Stomach (tissue), 9 donors: ENCODE measurements around the gene ARHGEF39. TPM values are rescaled to one million over a fixed set of nuclear protein-coding genes. Genes with fewer than 3 reads are reported as not detected.
A peak's percentile ranks its signal among the peaks of the same experiment; 100 is the strongest.

ENCODE experiments used
- DNase-seq, 2 donors: peaks; one replicate each; pipeline versions ENCODE4 v3.0.0 to v3.0.0-alpha.2; 2013 to 2019
- H3K27ac ChIP-seq, 5 donors: fragments of 200-600 bp in 4 of 5; sonication (generic) in 4 of 5; one replicate each; pipeline ENCODE4 v1.5.1; 2013 to 2019; ENCODE audit warnings: mild to moderate bottlenecking in 1 of 5, moderate library complexity in 1 of 5
- H3K27me3 ChIP-seq, 3 donors: fragments of 200-600 bp; sonication (generic); one replicate each; pipeline ENCODE4 v1.5.1; 2017 to 2019; ENCODE audit warnings: mixed run types in 1 of 3
- H3K36me3 ChIP-seq, 4 donors: fragments of 200-600 bp; sonication (generic); 1 replicate in 3 of 4; 2 replicates in 1 of 4; pipeline ENCODE4 v1.5.1; 2016 to 2019
- H3K4me1 ChIP-seq, 4 donors: fragments of 200-600 bp; sonication (generic); one replicate each; pipeline ENCODE4 v1.5.1; 2016 to 2019
- H3K4me3 ChIP-seq, 4 donors: fragments of 200-600 bp; sonication (generic) in 3 of 4; one replicate each; pipeline ENCODE4 v1.5.1; 2016 to 2019; ENCODE audit warnings: mild to moderate bottlenecking in 1 of 4
- H3K9me3 ChIP-seq, 4 donors: fragments of 200-600 bp; sonication (generic); one replicate each; pipeline ENCODE4 v1.5.1; 2016 to 2019
- EP300 ChIP-seq: sonication (generic); formaldehyde crosslinking; IDR thresholded peaks from one replicate; pipeline ENCODE4 v1.6.1; 2017; ENCODE audit warnings: antibody characterized with exemption
- POLR2A ChIP-seq, 4 donors: fragments of 450-650 bp; IDR thresholded peaks; one replicate each; pipeline ENCODE4 v1.6.1; 2016; ENCODE audit warnings: antibody characterized with exemption in 4 of 4, control low read depth in 2 of 4, mild to moderate bottlenecking in 1 of 4, moderate library complexity in 1 of 4
- POLR2AphosphoS5 ChIP-seq, 3 donors: sonication (generic); formaldehyde crosslinking; IDR thresholded peaks; one replicate each; pipeline ENCODE4 v1.6.1; 2016; ENCODE audit warnings: antibody characterized with exemption in 3 of 3
- WGBS, 5 donors: extraction: QIAGEN DNeasy Blood & Tissue Kit in 3 of 5; methylation state at CpG; one replicate each; pipeline versions ENCODE4 v1.1.5 to v1.1.7; 2013 to 2018; 5-methylcytosine and 5-hydroxymethylcytosine counted together
- intact Hi-C: fragments of 100-400 bp; cut with DNase I; formaldehyde crosslinking; loops from one replicate; pipeline ENCODE4 v1.15.1; 2023; ENCODE audit warnings: low total_unique reads
- polyA plus RNA-seq, 3 donors: library from polyadenylated mRNA; stranded (reverse); fragments of 200-250 nt; gene quantifications; one replicate each; pipeline ENCODE4 v1.2.3, GENCODE V29; 2013
- total RNA-seq, 5 donors: library from RNA; depleted of rRNA; stranded (reverse); fragments of >200 nt; gene quantifications; one replicate each; pipeline versions ENCODE4 v1.1.0 to v1.2.3, GENCODE V29; 2014 to 2016
- TF ChIP-seq, protein P1 (sequence below), 7 experiments: fragments of 450-650 bp in 4 of 7; fragments of 200-600 bp in 3 of 7; sonication (generic) in 3 of 7; IDR thresholded peaks; one replicate each; pipeline ENCODE4 v1.5.1; 2016 to 2019; ENCODE audit warnings: antibody characterized with exemption in 7 of 7, control low read depth in 2 of 7, mild to moderate bottlenecking in 1 of 7
- donor health status: healthy with polysubstance abuse.
- donor health status: Bipolar disorder and iron deficiency.
- donor health status: healthy.

The ARHGEF39 gene
- total and polyA plus RNA-seq, 8 donors: 1.8 to 58.3 (median 3.8) TPM

DNA sequence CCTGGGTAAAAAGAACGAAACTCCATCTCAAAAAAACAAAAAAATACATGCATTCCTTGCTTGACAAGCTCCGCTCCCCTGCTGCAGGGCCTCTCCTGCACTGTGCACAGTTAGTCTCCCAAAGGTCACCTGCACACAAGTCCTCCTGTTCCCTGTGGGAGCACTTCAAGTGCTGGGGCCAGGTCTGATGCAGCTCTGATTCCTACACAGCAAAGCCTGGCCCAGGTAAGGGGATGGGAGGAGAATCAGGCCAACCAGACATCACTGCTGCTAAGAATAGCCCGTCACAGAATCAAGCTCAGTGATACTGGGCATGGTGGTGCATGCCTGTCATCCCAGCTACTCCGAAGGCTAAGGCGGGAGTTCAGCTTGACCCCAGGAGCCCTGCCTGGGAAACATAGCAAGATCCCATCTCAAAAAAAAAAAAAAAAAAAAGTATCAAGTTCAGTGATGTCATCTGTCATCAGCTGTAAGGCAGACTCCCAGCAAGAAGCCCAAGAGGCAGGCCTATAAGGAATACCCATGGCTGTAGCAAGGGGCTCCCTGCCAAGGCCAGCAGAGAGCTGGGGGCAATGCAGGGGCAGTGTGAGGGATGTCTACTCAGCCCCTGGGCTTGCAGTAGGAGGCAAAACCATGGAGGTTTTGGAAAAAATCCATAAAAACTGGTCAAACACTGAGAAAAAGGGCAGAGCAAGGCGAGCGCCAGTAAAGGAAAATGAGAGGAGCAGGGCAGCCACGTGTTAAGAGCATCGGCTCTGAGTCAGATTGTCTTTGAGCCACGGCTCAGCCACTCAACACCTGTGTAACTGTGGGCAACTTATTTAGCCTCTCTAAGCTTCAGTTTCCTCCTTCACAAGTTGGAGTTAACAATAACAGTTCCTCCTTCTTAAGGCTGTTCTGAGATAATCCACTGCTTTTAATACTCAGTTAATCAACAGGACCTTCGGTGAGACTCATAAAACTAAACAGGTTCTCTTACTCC lies 21.5 kb upstream of the ARHGEF39 start:
- Histone ChIP-seq H3K4me1 (peaks cover 6 to 90% (median 72%) of the 10 kb centered on the region in 4 donors), H3K9me3 (no peaks in the 10 kb centered on the region), H3K4me3 (peak overlapping the region; percentile 65 to 75 (median 70)), H3K36me3 (peaks cover 36 to 65% (median 48%) of the 10 kb centered on the region in 4 donors), H3K27me3 (no peaks in the 10 kb centered on the region), H3K27ac (peak overlapping the region in 4 of 5 donors; percentile 92 to 97 (median 96))
- peak in 1 of 2 donors; percentile 44 for DNase-seq
- intact Hi-C loops: no loop called here
- TF ChIP-seq POLR2A (IDR thresholded peaks at IDR 0.05) (no peak), POLR2AphosphoS5 (IDR thresholded peaks at IDR 0.05) (peak in 2 of 3 donors; percentile 2 to 28), EP300 (no peak)
- WGBS, 5 donors: 56 to 75% (median 66%) methylated on average over 11 of the region's 11 CpGs

DNA sequence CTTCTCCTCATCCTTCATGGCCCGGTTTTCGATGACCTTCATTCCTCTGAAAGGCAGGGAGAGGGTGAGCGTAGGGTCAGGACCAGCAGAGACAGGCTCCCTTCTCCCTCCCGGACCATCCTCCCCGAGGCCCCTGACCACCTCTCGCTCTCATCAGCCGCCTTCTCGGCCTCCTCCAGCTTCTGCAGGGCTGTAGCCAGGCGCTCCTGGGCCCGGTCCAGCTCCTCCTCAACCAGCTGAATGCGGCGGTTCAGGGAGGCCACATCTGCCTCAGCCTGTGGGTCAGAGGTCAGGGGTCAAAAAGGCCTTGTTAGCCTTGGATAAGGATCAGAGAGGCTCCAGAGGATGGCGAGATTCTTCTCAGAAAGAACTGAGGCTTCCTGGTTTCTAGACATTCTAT lies 20.5 kb upstream of the ARHGEF39 start:
- H3K4me1 ChIP-seq: peaks cover 8 to 96% (median 75%) of the 10 kb centered on the region in 4 donors
- no peaks in the 10 kb centered on the region for H3K9me3 ChIP-seq
- H3K4me3 ChIP-seq: peak overlapping the region; percentile 65 to 75 (median 70)
- intact Hi-C loops: no loop called here
- H3K27me3 ChIP-seq: no peaks in the 10 kb centered on the region
- WGBS, 5 donors: 73 to 79% (median 75%) methylated on average over 13 of the region's 13 CpGs
- no peak for TF ChIP-seq POLR2A (IDR thresholded peaks at IDR 0.05)
- TF ChIP-seq, protein P1, sequence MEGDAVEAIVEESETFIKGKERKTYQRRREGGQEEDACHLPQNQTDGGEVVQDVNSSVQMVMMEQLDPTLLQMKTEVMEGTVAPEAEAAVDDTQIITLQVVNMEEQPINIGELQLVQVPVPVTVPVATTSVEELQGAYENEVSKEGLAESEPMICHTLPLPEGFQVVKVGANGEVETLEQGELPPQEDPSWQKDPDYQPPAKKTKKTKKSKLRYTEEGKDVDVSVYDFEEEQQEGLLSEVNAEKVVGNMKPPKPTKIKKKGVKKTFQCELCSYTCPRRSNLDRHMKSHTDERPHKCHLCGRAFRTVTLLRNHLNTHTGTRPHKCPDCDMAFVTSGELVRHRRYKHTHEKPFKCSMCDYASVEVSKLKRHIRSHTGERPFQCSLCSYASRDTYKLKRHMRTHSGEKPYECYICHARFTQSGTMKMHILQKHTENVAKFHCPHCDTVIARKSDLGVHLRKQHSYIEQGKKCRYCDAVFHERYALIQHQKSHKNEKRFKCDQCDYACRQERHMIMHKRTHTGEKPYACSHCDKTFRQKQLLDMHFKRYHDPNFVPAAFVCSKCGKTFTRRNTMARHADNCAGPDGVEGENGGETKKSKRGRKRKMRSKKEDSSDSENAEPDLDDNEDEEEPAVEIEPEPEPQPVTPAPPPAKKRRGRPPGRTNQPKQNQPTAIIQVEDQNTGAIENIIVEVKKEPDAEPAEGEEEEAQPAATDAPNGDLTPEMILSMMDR (IDR thresholded peaks at IDR 0.05): no peak
- TF ChIP-seq POLR2AphosphoS5 (IDR thresholded peaks at IDR 0.05): peak in 1 of 3 donors; percentile 0
- TF ChIP-seq EP300: no peak
- peaks cover 36 to 65% (median 51%) of the 10 kb centered on the region in 4 donors for H3K36me3 ChIP-seq
- DNase-seq: no peak
- H3K27ac ChIP-seq: peak overlapping the region in 4 of 5 donors; percentile 14 to 97 (median 94)

DNA sequence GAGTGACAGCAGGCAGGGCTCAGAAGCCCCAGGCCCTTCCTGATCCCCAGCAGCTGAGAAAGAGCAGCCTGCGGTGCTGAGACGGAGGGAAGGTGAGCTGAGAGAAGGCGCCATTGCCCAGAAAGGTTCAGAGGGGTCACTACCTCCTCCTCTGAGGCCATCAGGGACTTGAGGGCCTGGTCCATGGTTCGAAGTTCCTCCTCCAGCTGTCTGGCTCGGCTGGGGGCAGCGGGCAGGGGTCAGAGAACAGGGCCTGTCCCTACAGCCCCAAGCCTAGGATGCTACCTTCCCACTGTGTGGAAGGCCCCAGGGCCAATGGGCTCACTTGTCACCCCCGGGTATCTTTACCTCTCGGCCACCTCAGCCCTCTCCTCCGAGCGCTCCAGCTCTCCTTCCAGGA lies 19.9 kb upstream of the ARHGEF39 start:
- Histone ChIP-seq H3K27ac (peak overlapping the region in 4 of 5 donors; percentile 14 to 97 (median 94)), H3K36me3 (peaks cover 36 to 66% (median 54%) of the 10 kb centered on the region in 4 donors), H3K27me3 (no peaks in the 10 kb centered on the region), H3K4me3 (peak overlapping the region; percentile 65 to 75 (median 70)), H3K4me1 (peaks cover 10 to 97% (median 75%) of the 10 kb centered on the region in 4 donors), H3K9me3 (no peaks in the 10 kb centered on the region)
- WGBS, 5 donors: 85 to 98% (median 94%) methylated on average over 9 to 10 of the region's 10 CpGs
- DNase-seq: no peak
- TF ChIP-seq POLR2AphosphoS5 (IDR thresholded peaks at IDR 0.05) (peak in 2 of 3 donors; percentile 2 to 4), POLR2A (IDR thresholded peaks at IDR 0.05) (no peak), EP300 (no peak)
- TF ChIP-seq, protein P1 (IDR thresholded peaks at IDR 0.05): no peak
- intact Hi-C loops: no loop called here

DNA sequence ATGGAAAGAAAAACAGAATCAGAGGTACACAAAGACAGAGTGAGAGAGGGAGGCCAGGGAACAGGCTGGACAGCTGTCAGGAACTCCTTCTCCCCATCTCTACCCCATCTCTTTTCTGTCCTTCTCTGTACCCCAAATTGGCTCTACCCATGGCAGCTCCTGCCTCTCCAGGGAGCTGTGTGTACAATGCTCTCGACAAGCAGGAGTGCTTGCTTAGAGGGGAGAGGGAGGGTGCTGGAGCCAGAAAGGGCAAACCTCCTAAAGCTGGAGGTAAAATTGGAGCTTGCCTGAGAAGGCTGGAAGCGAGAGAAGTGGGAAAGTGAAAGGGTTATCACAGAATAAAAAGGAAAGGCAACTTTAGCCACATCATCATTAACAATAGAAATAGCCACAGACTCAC lies 18.3 kb upstream of the ARHGEF39 start:
- 27 to 45% (median 36%) methylated on average over 2 of the region's 2 CpGs for WGBS, 5 donors
- peak overlapping the region; percentile 10 to 97 (median 92) for H3K27ac ChIP-seq
- intact Hi-C loops: no loop called here

More for the DNA sequence above, 18.3 kb upstream of the ARHGEF39 start:
- TF ChIP-seq POLR2AphosphoS5 (IDR thresholded peaks at IDR 0.05) (no peak), EP300 (no peak), POLR2A (IDR thresholded peaks at IDR 0.05) (no peak)
- TF ChIP-seq, protein P1 (IDR thresholded peaks at IDR 0.05): no peak
- H3K36me3 ChIP-seq: peaks cover 36 to 69% (median 53%) of the 10 kb centered on the region in 4 donors
- H3K4me3 ChIP-seq: peak overlapping the region in 1 of 4 donors; percentile 67
- no peaks in the 10 kb centered on the region for H3K9me3 ChIP-seq
- no peaks in the 10 kb centered on the region for H3K27me3 ChIP-seq
- no peak for DNase-seq
- peaks cover 19 to 97% (median 67%) of the 10 kb centered on the region in 4 donors for H3K4me1 ChIP-seq
